Neuronal stem cell (in vitro differentiated cells): ENCODE data around the gene RNU1-2.
"Not testable (repeated sequence)": the region's sequence is repeated elsewhere in the genome, so short reads cannot be mapped to it uniquely, and the experiment has no call there.

Source experiments
- DNase-seq: peaks from one replicate; pipeline ENCODE4 v3.0.0-alpha.2; 2013; ENCODE audit warnings: low spot score
- H2AFZ ChIP-seq: one replicate; pipeline ENCODE4 v1.6.1; 2013; ENCODE audit warnings: mild to moderate bottlenecking, low read length, inconsistent platforms
- H2AK5ac ChIP-seq: 2 replicates; pipeline ENCODE4 v1.6.1; 2013; ENCODE audit warnings: low read depth, mild to moderate bottlenecking, inconsistent platforms, low read length, moderate library complexity, mixed read lengths
- H2BK120ac ChIP-seq: 2 replicates; pipeline ENCODE4 v1.6.1; 2013; ENCODE audit warnings: low read depth, mild to moderate bottlenecking, inconsistent platforms, low read length, moderate library complexity, mixed read lengths
- H2BK12ac ChIP-seq: one replicate; pipeline ENCODE4 v1.6.1; 2013; ENCODE audit warnings: low read length, inconsistent platforms
- H2BK15ac ChIP-seq: 2 replicates; pipeline ENCODE4 v1.6.1; 2013; ENCODE audit warnings: mild to moderate bottlenecking, low read length, inconsistent platforms, mixed read lengths
- H2BK5ac ChIP-seq: one replicate; pipeline ENCODE4 v1.6.1; 2013; ENCODE audit warnings: inconsistent platforms, mild to moderate bottlenecking, low read length, moderate library complexity
- H3K14ac ChIP-seq: one replicate; pipeline ENCODE4 v1.6.1; 2013; ENCODE audit warnings: low read length, inconsistent platforms
- H3K18ac ChIP-seq: 2 replicates; pipeline ENCODE4 v1.6.1; 2013; ENCODE audit warnings: low read length, inconsistent platforms
- H3K23ac ChIP-seq: 2 replicates; pipeline ENCODE4 v1.6.1; 2013; ENCODE audit warnings: low read depth, mild to moderate bottlenecking, mixed read lengths, low read length, inconsistent platforms; ENCODE audit not compliant: poor library complexity
- H3K27ac ChIP-seq: replicated peaks from 3 replicates; pipeline ENCODE4 v1.5.1; 2013; ENCODE audit warnings: low read length, inconsistent platforms
- H3K27me3 ChIP-seq, 3 experiments: 2 replicates each; pipeline ENCODE4 v1.6.1; 2013; ENCODE audit warnings: low read length in 3 of 3, mild to moderate bottlenecking in 2 of 3, inconsistent platforms in 1 of 3, low read depth in 1 of 3, mixed read lengths in 1 of 3, moderate library complexity in 1 of 3; ENCODE audit not compliant: control insufficient read depth in 3 of 3, insufficient read depth in 3 of 3
- H3K36me3 ChIP-seq, 2 donors: replicated peaks in 1 of 2; 2 replicates each; pipeline ENCODE4 v1.6.1; 2013; ENCODE audit warnings: low read length in 2 of 2; ENCODE audit not compliant: control insufficient read depth in 2 of 2, insufficient read depth in 2 of 2
- H3K4ac ChIP-seq: 2 replicates; pipeline ENCODE4 v1.6.1; 2013; ENCODE audit warnings: inconsistent platforms, mild to moderate bottlenecking, low read length, moderate library complexity
- H3K4me1 ChIP-seq, 2 donors: 1 replicate in 1 of 2; 2 replicates in 1 of 2; pipeline ENCODE4 v1.6.1; 2013; ENCODE audit warnings: low read length in 2 of 2, low read depth in 1 of 2; ENCODE audit not compliant: control insufficient read depth in 2 of 2, insufficient read depth in 1 of 2
- H3K4me2 ChIP-seq: one replicate; pipeline ENCODE4 v1.6.1; 2013; ENCODE audit warnings: mild to moderate bottlenecking, low read length, inconsistent platforms; ENCODE audit not compliant: insufficient read depth, poor library complexity, severe bottlenecking
- H3K4me3 ChIP-seq, 2 donors: 2 replicates each; pipeline ENCODE4 v1.5.1; 2013; ENCODE audit warnings: low read length in 2 of 2, mild to moderate bottlenecking in 2 of 2, inconsistent platforms in 1 of 2, moderate library complexity in 1 of 2
- H3K79me1 ChIP-seq: one replicate; pipeline ENCODE4 v1.6.1; 2013; ENCODE audit warnings: low read depth, mild to moderate bottlenecking, inconsistent platforms, low read length, moderate library complexity
- H3K9ac ChIP-seq: one replicate; pipeline ENCODE4 v1.6.1; 2013; ENCODE audit warnings: mild to moderate bottlenecking, low read depth, low read length, inconsistent platforms; ENCODE audit not compliant: poor library complexity
- H3K9me3 ChIP-seq, 2 donors: replicated peaks in 1 of 2; 2 replicates each; pipeline versions ENCODE3 to v1.6.1; 2013; ENCODE audit warnings: low read length in 2 of 2, mild to moderate bottlenecking in 2 of 2, inconsistent platforms in 1 of 2, low read depth in 1 of 2, mixed read lengths in 1 of 2, moderate library complexity in 1 of 2; ENCODE audit not compliant: control insufficient read depth in 2 of 2, insufficient read depth in 1 of 2
- H4K8ac ChIP-seq: one replicate; pipeline ENCODE4 v1.6.1; 2013; ENCODE audit warnings: low read depth, mild to moderate bottlenecking, inconsistent platforms, low read length, moderate library complexity
- H4K91ac ChIP-seq: one replicate; pipeline ENCODE4 v1.6.1; 2013; ENCODE audit warnings: low read length, low read depth, mild to moderate bottlenecking, inconsistent platforms; ENCODE audit not compliant: poor library complexity
- WGBS, 2 donors: extraction: QIAGEN DNeasy Blood & Tissue Kit; methylation state at CpG; one replicate each; pipeline ENCODE4 v1.1.7; 2013; ENCODE audit warnings: missing lambda C conversion rate in 2 of 2, mixed read lengths in 1 of 2; ENCODE audit not compliant: insufficient read length in 2 of 2, insufficient replicate concordance in 1 of 2; ENCODE audit errors: extremely low coverage in 2 of 2; 5-methylcytosine and 5-hydroxymethylcytosine counted together

The RNU1-2 gene

GRCh38 chr1:16916036-16916880, 20.5 kb downstream of the RNU1-2 start:
- H3K23ac ChIP-seq, H3K36me3 ChIP-seq, H3K4me1 ChIP-seq, H3K14ac ChIP-seq, H3K9ac ChIP-seq, H2BK120ac ChIP-seq, H3K79me1 ChIP-seq, DNase-seq, H2BK15ac ChIP-seq, H4K91ac ChIP-seq, H3K4me3 ChIP-seq, H3K27me3 ChIP-seq, H3K4ac ChIP-seq, H2BK12ac ChIP-seq, H3K9me3 ChIP-seq, H3K18ac ChIP-seq, H4K8ac ChIP-seq, H3K27ac ChIP-seq, H2AFZ ChIP-seq, H3K4me2 ChIP-seq, H2AK5ac ChIP-seq, H2BK5ac ChIP-seq: not testable (repeated sequence)
- no CpG with 5 or more reads among the region's 10 CpGs for WGBS, 2 donors

GRCh38 chr1:16918371-16918770, 22.6 kb downstream of the RNU1-2 start:
- Histone ChIP-seq H3K4me3 (no peak overlapping the region), H2BK120ac (no peak overlapping the region), H3K23ac (no peak overlapping the region), H2BK15ac (no peak overlapping the region), H2BK5ac (no peak overlapping the region), H3K9ac (no peak overlapping the region), H3K36me3 (no peaks in the 10 kb centered on the region), H2BK12ac (no peak overlapping the region), H3K14ac (no peak overlapping the region), H3K27me3 (no peaks in the 10 kb centered on the region), H3K18ac (no peak overlapping the region), H3K4me1 (peaks cover 10 to 23% of the 10 kb centered on the region in 2 donors), H3K9me3 (no peaks in the 10 kb centered on the region), H4K91ac (no peak overlapping the region), H3K79me1 (peaks cover 13% of the 10 kb centered on the region), H2AK5ac (no peak overlapping the region), H3K4ac (no peak overlapping the region), H4K8ac (no peak overlapping the region), H3K4me2 (no peak overlapping the region), H2AFZ (no peak overlapping the region), H3K27ac (no peak overlapping the region)
- DNase-seq, result no peak
- no CpG with 5 or more reads among the region's 3 CpGs for WGBS, 2 donors

GRCh38 chr1:16918936-16919665, 23.3 kb downstream of the RNU1-2 start:
- H4K91ac ChIP-seq, H3K14ac ChIP-seq, H4K8ac ChIP-seq, H3K4ac ChIP-seq, H2AFZ ChIP-seq, DNase-seq, H3K4me2 ChIP-seq, H3K27ac ChIP-seq, H3K9me3 ChIP-seq, H2BK120ac ChIP-seq, H3K4me3 ChIP-seq, H3K36me3 ChIP-seq, H3K18ac ChIP-seq, H3K23ac ChIP-seq, H3K27me3 ChIP-seq, H2BK5ac ChIP-seq, H2AK5ac ChIP-seq, H2BK12ac ChIP-seq, H2BK15ac ChIP-seq, H3K9ac ChIP-seq: not testable (repeated sequence)
- WGBS, 2 donors, result no CpG with 5 or more reads among the region's 15 CpGs
- Histone ChIP-seq H3K79me1 (peaks cover 14% of the 10 kb centered on the region), H3K4me1 (peaks cover 7 to 23% of the 10 kb centered on the region in 2 donors)

GRCh38 chr1:16920951-16921350, 25.2 kb downstream of the RNU1-2 start:
- Histone ChIP-seq H3K9me3 (no peaks in the 10 kb centered on the region), H2AFZ (peak overlapping the region; percentile 85), H3K27ac (peak overlapping the region; percentile 85), H3K79me1 (peaks cover 23% of the 10 kb centered on the region), H3K4me1 (peaks cover 15 to 27% of the 10 kb centered on the region in 2 donors), H2BK5ac (no peak overlapping the region), H3K23ac (no peak overlapping the region), H3K4me2 (peak overlapping the region; percentile 31), H3K14ac (no peak overlapping the region), H3K9ac (no peak overlapping the region), H3K4me3 (no peak overlapping the region), H2BK15ac (peak overlapping the region; percentile 67), H3K18ac (peak overlapping the region; percentile 95), H2BK120ac (no peak overlapping the region), H4K8ac (peak overlapping the region; percentile 48), H2AK5ac (peak overlapping the region; percentile 99), H3K27me3 (no peaks in the 10 kb centered on the region), H3K36me3 (no peaks in the 10 kb centered on the region), H3K4ac (no peak overlapping the region), H4K91ac (no peak overlapping the region), H2BK12ac (no peak overlapping the region)
- DNase-seq, result no peak
- no CpG with 5 or more reads among the region's 10 CpGs for WGBS, 2 donors
